ENCODE data around the gene IGSF8.

DNA sequence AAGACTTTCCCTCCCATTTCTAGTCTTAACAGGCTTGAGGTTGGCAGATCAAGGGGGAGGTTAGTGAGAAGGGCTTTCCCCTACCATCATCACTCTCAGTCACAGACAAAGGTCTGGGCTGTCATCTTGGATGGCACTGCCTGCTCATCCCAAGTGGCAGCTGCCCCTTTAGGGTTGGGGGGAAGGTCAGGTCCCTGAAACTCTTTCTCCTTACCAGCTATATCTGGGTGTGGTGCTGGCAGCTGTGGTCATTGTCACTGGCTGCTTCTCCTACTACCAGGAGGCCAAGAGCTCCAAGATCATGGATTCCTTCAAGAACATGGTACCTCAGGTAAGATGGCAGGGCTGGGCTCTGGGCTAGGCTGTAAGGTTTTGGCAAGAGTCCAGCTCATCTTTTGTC lies 25.3 kb upstream of the IGSF8 start:
- TF ChIP-seq EZH2 (IDR thresholded peaks at IDR 0.05; ENCODE audit: insufficient read depth, poor library complexity, severe bottlenecking) (no peak), EZH2phosphoT487 (IDR thresholded peaks at IDR 0.05; ENCODE audit: insufficient read depth, low read depth) (no peak)

Measured in GM23248 (cell line).